Transverse colon (tissue), 4 donors: ENCODE data around the gene MALL.

Experiments used
- CTCF ChIP-seq, 5 experiments: fragments of 200-600 bp in 3 of 5; fragments of 450-650 bp in 2 of 5; sonication (generic) in 3 of 5; IDR thresholded peaks; 1 replicate in 2 of 5; 2 replicates in 3 of 5; pipeline ENCODE4 v1.5.1; 2016 to 2017; ENCODE audit warnings: antibody characterized with exemption in 5 of 5, inconsistent platforms in 3 of 5, mild to moderate bottlenecking in 2 of 5, moderate library complexity in 1 of 5
- EP300 ChIP-seq: sonication (generic); formaldehyde crosslinking; IDR thresholded peaks from one replicate; pipeline ENCODE4 v1.6.1; 2017; ENCODE audit warnings: antibody characterized with exemption, low read depth
- POLR2A ChIP-seq: fragments of 450-650 bp; IDR thresholded peaks from one replicate; pipeline ENCODE4 v1.6.1; 2016; ENCODE audit warnings: antibody characterized with exemption, mild to moderate bottlenecking, moderate library complexity
- POLR2AphosphoS5 ChIP-seq, 3 donors: sonication (generic); formaldehyde crosslinking; IDR thresholded peaks; one replicate each; pipeline ENCODE4 v1.6.1; 2016; ENCODE audit warnings: antibody characterized with exemption in 3 of 3

- TF ChIP-seq POLR2A = no peak
- no peak for TF ChIP-seq CTCF (IDR thresholded peaks at IDR 0.05)
- no peak for TF ChIP-seq EP300
- no peak for TF ChIP-seq POLR2AphosphoS5 (IDR thresholded peaks at IDR 0.05)
These were observed 10.6 kb upstream of the MALL start for GRCh38 chr2:110126086-110126773.
